ENCODE data around the gene ORAI1. TPM values are rescaled to one million over a fixed set of nuclear protein-coding genes. Genes with fewer than 3 reads are reported as not detected.
"Not testable (repeated sequence)": the region's sequence is repeated elsewhere in the genome, so short reads cannot be mapped to it uniquely, and the experiment has no call there.

Gene ORAI1
- 9.6 TPM for total RNA-seq
- long read RNA-seq, transcript ORAI1-203 (2 exons, 2,138 nt): major isoform, 52 of 60 reads
- long read RNA-seq, partial matches to known transcripts: 0 of 60 reads
- long read RNA-seq, other reads (novel, unspliced or antisense): 7 of 60 reads

DNA sequence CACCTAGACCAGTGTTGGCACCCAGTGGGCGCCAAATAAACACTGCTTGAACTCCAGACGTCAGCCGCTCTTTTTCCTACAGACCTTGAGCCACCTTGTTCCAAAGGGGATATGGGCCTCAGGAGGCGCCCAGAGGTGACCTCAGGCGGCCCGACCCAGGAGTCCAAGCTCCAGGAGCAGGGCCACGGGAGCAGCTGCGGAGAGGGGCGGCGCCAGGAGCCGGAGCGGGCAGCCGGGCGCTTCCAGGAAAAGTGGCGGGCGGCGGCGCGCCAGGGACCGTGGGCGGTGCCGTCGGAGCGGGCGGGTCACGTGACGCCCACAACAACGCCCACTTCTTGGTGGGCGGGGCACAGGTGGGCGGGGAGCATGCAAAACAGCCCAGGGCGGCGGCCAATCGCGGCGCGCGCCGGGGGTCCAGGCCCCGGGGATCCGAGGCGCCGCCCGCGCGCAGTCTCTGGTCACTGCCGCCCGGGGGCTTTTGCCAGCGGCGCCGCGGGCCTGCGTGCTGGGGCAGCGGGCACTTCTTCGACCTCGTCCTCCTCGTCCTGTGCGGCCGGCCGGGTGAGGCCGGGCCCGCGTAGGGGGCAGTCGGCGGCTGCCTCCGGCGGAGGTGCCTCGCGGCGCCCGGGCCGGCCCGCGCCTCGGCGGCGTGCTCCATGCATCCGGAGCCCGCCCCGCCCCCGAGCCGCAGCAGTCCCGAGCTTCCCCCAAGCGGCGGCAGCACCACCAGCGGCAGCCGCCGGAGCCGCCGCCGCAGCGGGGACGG lies at the start of gene ORAI1:
ORAI1 (plus strand) TSS at position 444 of the 766 bp plus-strand sequence.
- intact Hi-C loops (cut with DNase I): loop anchor here (5.0 kb wide), 1 partner anchor 74 kb away; no protein-coding TSS in a partner anchor
- ATAC-seq (ENCODE audit: poor library complexity) (peak; percentile 95), DNase-seq (peak; percentile 99)

GRCh38 chr12:121576851-121577391 lies 49.4 kb upstream of the ORAI1 start:
- DNase-seq (no peak), ATAC-seq (ENCODE audit: poor library complexity) (no peak)
- intact Hi-C loops (cut with DNase I): no loop called here

DNA sequence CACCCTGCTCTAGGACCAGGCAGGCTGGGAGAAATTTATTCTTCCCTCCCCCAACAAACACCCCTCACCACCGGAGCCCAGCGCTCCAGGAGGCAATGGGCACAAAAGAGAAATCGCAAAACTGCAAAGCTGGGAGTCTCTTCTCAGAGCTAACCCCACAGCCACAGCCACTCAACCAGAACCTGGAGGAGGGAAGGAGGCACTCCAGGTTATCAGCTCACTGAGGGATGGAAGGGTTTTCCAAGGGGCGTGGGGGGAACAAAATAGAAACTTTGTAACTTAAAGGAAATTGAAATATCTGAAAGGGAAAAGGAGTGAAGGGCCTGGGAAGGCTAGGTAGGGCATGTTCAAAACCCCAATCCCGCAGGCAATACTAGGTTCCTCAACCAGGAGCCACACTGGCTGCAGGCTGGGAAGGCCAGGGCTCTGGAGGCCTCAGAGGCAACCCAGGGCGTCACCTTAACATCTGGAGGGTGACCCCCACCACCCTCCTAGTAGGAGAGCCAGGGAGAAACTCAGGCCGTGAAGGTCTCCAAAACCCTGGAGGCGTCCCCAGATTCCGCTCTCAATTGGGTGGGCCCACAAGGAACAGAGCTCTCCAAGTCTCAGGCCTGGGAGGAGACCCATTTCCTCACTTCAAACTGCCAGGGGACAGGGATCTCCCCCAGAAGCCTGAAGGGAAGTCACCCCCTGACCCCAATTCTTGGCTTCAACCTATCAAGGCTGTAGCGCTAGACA lies 48.7 kb upstream of the ORAI1 start:
- no peak for ATAC-seq (ENCODE audit: poor library complexity)
- intact Hi-C loops (cut with DNase I): no loop called here
- DNase-seq: no peak

DNA sequence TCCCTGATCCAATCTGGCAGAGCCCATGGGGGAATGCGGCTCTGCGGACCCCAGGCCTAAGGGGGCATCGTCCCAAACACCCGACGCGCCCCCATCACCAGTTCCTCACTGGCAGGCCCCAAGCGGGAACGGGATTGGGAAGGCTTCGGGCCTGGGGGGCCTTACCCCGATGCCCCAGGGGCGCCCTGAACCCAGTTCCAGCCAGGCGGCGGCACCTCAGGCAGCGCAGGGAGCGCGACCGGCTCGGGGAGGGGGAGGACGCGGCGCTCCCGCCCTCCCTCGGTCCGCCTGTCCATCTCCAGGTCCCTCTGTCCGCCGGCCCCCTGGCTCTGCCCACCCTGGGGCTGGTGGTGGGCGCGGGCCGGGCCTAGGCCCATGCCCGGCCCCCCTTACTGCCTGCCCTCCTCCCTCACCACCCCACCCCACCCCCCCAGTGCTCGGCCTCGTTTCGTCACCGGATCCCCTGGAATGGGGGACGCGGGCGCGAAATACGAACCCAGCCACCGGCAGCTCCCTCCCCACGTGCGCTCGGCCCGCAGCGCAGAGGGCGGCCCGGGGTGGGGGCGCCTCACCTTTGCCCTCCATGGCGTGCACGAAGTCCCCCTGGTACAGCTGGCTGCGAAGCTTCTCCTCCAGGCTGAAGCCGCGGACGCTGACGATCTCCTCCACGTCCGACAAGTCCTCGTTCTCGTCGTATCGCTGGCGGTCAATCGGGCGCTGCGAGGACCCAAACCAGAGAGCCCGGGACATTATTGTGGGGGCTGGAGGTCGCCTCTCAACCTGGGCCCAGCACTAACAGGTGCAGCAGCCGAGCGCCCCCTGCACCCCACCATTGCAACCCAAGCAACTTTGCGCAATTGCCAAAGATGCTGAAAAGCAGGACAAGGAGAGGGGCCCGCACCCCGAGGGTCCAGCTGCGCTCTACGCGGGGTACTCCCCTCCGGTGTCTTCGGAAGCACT lies 47.8 kb upstream of the ORAI1 start:
- DNase-seq: peak; percentile 48
- ATAC-seq (ENCODE audit: poor library complexity): peak; percentile 7
- intact Hi-C loops (cut with DNase I): no loop called here

DNA sequence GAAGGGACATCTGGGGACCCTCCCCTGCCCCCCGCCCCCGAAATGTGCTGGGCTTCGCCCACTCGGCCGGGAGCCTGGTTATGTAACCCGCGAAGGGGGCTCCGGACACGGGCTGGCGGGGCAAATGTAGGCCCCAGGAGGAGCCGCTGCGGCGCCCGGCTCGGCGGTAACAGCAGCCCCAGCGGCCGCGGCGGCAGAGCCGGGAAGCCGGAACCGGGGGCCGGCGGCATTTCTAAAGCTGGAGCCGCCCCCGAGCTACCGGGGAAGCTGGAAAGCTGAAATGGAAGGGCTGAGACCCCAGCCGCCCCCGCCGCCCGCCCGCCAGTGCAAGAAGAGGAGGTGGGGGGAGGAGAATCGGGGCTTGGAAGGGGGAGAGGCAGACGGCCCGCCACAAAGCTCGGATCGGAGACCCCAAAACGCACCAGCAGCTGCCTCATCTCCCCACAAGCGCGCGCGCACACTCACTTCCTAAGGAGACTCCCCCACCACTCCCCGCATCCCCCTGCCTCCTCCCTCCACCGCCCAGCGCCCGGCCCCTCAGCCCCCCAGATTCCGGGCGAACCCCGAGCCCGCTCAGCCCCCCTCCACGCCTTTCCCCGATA lies 47.0 kb upstream of the ORAI1 start:
- ATAC-seq (ENCODE audit: poor library complexity) (peak; percentile 41), DNase-seq (peak; percentile 57)
- intact Hi-C loops (cut with DNase I): no loop called here

GRCh38 chr12:121579981-121580868 lies 46.1 kb upstream of the ORAI1 start:
- ATAC-seq (ENCODE audit: poor library complexity) (peak; percentile 80), DNase-seq (peak; percentile 86)
- intact Hi-C loops (cut with DNase I): no loop called here

- DNase-seq: no peak
- intact Hi-C loops (cut with DNase I): no loop called here
- peak; percentile 36 for ATAC-seq (ENCODE audit: poor library complexity)
These were observed 45.2 kb upstream of the ORAI1 start, which contains the start of gene KDM2B for GRCh38 chr12:121580959-121581685. Gene KDM2B, minus strand, starts transcription at chr12:121581023. Its CDS starts 112 bp downstream, at chr12:121580911.

GRCh38 chr12:121581686-121582429 lies 44.5 kb upstream of the ORAI1 start:
- DNase-seq (peak; percentile 51), ATAC-seq (ENCODE audit: poor library complexity) (peak; percentile 42)
- intact Hi-C loops (cut with DNase I): no loop called here

DNA sequence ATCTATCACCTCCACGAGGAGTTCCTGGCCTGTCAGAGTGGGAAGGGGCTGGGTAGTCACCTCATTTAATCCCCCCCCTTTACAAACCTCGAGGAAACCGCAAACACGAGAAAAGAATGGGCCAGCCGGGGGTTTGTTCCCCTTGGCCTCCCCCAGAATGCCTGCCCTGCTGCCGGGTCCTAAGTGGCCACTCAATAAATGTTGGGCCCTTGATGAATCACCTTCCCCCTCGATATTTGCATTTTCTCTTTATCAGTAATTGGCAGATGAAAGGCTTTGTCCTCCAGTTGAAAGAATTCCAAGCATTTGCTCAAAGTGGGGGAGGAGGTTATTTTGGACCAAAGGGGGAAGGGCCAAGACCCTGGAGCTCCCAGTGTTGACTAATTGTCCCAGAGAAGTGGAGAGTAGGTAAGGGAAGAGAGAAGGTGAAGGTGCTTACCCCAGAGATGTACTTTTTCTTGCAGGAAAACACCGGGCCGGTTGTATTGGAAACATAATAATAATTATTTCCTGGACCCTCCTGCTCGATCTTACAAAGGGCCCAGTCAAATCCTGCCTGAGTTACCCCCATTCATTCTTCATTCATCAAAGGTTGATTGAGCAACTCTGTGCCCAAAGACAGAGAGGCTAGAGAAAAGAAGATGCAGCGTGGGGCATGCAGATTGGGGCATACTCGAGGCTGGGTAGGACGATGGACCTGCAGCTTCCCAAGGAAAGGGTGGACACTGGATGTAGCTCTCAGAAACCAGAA lies 43.6 kb upstream of the ORAI1 start:
- DNase-seq (no peak), ATAC-seq (ENCODE audit: poor library complexity) (no peak)
- intact Hi-C loops (cut with DNase I): no loop called here

DNA sequence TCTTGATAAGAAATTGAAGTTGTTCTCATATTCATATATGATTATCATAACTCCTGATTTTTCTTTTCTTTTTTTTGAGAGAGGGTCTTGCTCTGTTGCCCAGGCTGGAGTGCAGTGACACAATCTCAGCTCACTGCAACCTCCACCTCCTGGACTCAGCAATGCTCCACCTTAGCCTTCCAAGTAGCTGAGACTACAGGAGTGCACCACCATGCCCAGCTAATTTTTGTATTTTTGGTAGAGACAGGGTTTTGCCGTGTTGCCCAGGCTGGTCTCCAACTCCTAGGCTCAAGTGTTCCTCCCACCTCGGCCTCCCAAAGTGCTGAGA lies 43.0 kb upstream of the ORAI1 start:
- ATAC-seq (ENCODE audit: poor library complexity); intact Hi-C loops (cut with DNase I); DNase-seq: not testable (repeated sequence)

GRCh38 chr12:121584885-121585284 lies 41.4 kb upstream of the ORAI1 start:
- DNase-seq; intact Hi-C loops (cut with DNase I); ATAC-seq (ENCODE audit: poor library complexity): not testable (repeated sequence)

GRCh38 chr12:121590476-121591143 lies 35.7 kb upstream of the ORAI1 start:
- DNase-seq (no peak), ATAC-seq (ENCODE audit: poor library complexity) (peak; percentile 11)
- intact Hi-C loops (cut with DNase I): no loop called here

DNA sequence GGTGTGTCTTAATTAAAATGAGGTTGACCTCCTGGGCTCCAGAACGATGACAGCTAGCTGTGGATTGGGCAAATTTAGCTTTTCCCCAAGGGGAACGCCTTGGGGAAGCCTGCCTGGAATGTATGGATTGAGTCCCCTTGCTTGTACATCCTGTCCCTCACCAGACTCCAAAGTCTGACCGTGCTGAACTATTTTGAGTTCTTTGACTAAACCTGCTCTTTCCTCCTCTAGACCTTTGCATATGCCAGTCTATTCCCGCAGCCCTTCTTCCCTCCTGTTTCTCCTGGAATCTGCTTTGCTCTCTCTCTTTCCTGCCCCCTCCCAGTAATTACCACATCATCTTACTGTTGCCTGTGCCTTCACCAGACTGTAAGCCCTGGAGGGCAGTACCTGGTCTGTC lies 34.0 kb upstream of the ORAI1 start:
- ATAC-seq (ENCODE audit: poor library complexity) (no peak), DNase-seq (no peak)
- intact Hi-C loops (cut with DNase I): no loop called here

- ATAC-seq (ENCODE audit: poor library complexity) (no peak), DNase-seq (no peak)
- intact Hi-C loops (cut with DNase I): no loop called here
These were observed 30.8 kb upstream of the ORAI1 start for GRCh38 chr12:121595520-121595919.

DNA sequence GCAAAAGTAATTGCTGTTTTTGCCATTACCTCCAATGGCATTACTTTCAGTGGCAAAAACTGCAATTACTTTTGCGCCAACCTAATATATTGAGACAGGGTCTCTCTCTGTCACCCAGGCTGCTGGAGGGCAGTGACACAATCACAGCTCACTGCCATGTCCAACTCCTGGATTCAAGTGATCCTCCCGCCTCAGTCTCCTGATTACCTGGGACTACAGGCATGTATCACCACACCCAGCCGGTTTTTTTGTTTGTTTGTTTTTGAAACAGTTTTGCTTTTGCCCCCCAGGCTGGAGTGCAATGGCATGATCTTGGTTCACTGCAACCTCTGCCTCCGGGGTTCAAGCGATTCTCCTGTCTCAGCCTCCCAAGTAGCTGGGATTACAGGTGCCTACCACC lies 29.8 kb upstream of the ORAI1 start:
- DNase-seq (no peak), ATAC-seq (ENCODE audit: poor library complexity) (no peak)
- intact Hi-C loops (cut with DNase I): no loop called here
